Gastroesophageal sphincter (tissue), 4 donors: ENCODE measurements around the gene CLDN17. TPM values are rescaled to one million over a fixed set of nuclear protein-coding genes. Genes with fewer than 3 reads are reported as not detected.

Experiments
- ATAC-seq: fragments of 150-250 bp; one replicate; pipeline ENCODE4 v1.9.1; 2016; ENCODE audit warnings: mild to moderate bottlenecking, moderate library complexity
- H3K27ac ChIP-seq, 4 donors: fragments of 200-600 bp; sonication (generic) in 3 of 4; 1 replicate in 3 of 4; 2 replicates in 1 of 4; pipeline ENCODE4 v1.5.1; 2016 to 2019
- H3K27me3 ChIP-seq: fragments of 200-600 bp; sonication (generic); one replicate; pipeline ENCODE4 v1.5.1; 2019
- H3K36me3 ChIP-seq, 2 donors: fragments of 200-600 bp; sonication (generic); one replicate each; pipeline ENCODE4 v1.5.1; 2019; ENCODE audit warnings: control low read depth in 1 of 2
- H3K4me1 ChIP-seq, 3 donors: fragments of 200-600 bp; sonication (generic); 1 replicate in 2 of 3; 2 replicates in 1 of 3; pipeline ENCODE4 v1.5.1; 2016 to 2019; ENCODE audit warnings: control low read depth in 2 of 3
- H3K4me3 ChIP-seq, 2 donors: fragments of 200-600 bp; sonication (generic); one replicate each; pipeline ENCODE4 v1.5.1; 2019; ENCODE audit warnings: mild to moderate bottlenecking in 1 of 2, moderate library complexity in 1 of 2
- H3K9me3 ChIP-seq, 3 donors: fragments of 200-600 bp; sonication (generic); one replicate each; pipeline ENCODE4 v1.5.1; 2017 to 2019; ENCODE audit warnings: control low read depth in 2 of 3
- CTCF ChIP-seq, 4 experiments: fragments of 200-600 bp in 2 of 4; fragments of 450-650 bp in 2 of 4; sonication (generic) in 1 of 4; IDR thresholded peaks; one replicate each; pipeline ENCODE4 v1.5.1; 2017 to 2019; ENCODE audit warnings: antibody characterized with exemption in 4 of 4, mild to moderate bottlenecking in 2 of 4, moderate library complexity in 2 of 4
- EP300 ChIP-seq: sonication (generic); formaldehyde crosslinking; IDR thresholded peaks from one replicate; pipeline ENCODE4 v1.6.1; 2017; ENCODE audit warnings: antibody characterized with exemption, mild to moderate bottlenecking
- POLR2A ChIP-seq, 2 donors: fragments of 450-650 bp; IDR thresholded peaks; one replicate each; pipeline ENCODE4 v1.6.1; 2017; ENCODE audit warnings: antibody characterized with exemption in 2 of 2, mild to moderate bottlenecking in 2 of 2, moderate library complexity in 1 of 2
- POLR2AphosphoS5 ChIP-seq: sonication (generic); formaldehyde crosslinking; IDR thresholded peaks from one replicate; pipeline ENCODE4 v1.6.1; 2017; ENCODE audit warnings: antibody characterized with exemption
- WGBS, 2 donors: methylation state at CpG; one replicate each; pipeline ENCODE4 v1.1.5; 2018; ENCODE audit warnings: low coverage in 1 of 2; 5-methylcytosine and 5-hydroxymethylcytosine counted together
- total RNA-seq, 4 donors: library from RNA; depleted of rRNA; stranded (reverse); fragments of >200 nt; gene quantifications; one replicate each; pipeline ENCODE4 v1.1.0, GENCODE V29; 2016

CLDN17 gene
- total RNA-seq, 4 donors from 2014 or later = not detected

DNA sequence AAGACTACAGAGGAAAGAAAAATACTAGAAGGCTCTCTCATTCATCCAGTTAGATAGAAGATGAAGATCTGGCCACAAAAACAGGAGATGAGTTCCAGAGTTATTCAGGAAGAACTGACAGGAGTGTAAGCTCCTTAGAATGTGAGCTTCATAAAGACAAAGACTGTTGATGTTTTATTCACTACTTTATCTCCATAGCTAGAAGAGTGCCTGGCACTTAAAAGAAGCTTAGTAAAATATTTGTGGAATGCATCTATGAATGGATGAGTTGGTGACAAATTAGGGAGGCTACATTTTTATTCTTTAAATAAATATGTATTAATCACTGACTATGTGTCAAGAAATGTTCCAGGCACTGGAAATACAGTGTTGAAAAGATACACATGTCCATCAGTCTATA lies 13.8 kb downstream of the CLDN17 start:
- no peaks in the 10 kb centered on the region for H3K27me3 ChIP-seq
- H3K36me3 ChIP-seq = no peaks in the 10 kb centered on the region
- ATAC-seq = no peak
- no peaks in the 10 kb centered on the region for H3K4me1 ChIP-seq
- H3K27ac ChIP-seq = no peak overlapping the region
- H3K9me3 ChIP-seq = no peaks in the 10 kb centered on the region
- H3K4me3 ChIP-seq = no peak overlapping the region
- no peak for TF ChIP-seq EP300
- TF ChIP-seq CTCF (IDR thresholded peaks at IDR 0.05) = no peak
- TF ChIP-seq POLR2A (IDR thresholded peaks at IDR 0.05) = no peak
- TF ChIP-seq POLR2AphosphoS5 = no peak

GRCh38 chr21:30148906-30149305 lies 17.7 kb downstream of the CLDN17 start:
- no peaks in the 10 kb centered on the region for H3K4me1 ChIP-seq
- H3K4me3 ChIP-seq = no peak overlapping the region
- H3K27ac ChIP-seq = no peak overlapping the region
- 38 to 68% methylated on average over 1 of the region's 1 CpG for WGBS, 2 donors
- H3K27me3 ChIP-seq = no peaks in the 10 kb centered on the region
- no peaks in the 10 kb centered on the region for H3K36me3 ChIP-seq
- no peaks in the 10 kb centered on the region for H3K9me3 ChIP-seq
- no peak for ATAC-seq
- TF ChIP-seq EP300 (no peak), POLR2AphosphoS5 (no peak), CTCF (IDR thresholded peaks at IDR 0.05) (no peak), POLR2A (IDR thresholded peaks at IDR 0.05) (no peak)

GRCh38 chr21:30146558-30147282 lies 19.9 kb downstream of the CLDN17 start:
- 62 to 68% methylated on average over 16 of the region's 16 CpGs for WGBS, 2 donors
- Histone ChIP-seq H3K27me3 (no peaks in the 10 kb centered on the region), H3K4me1 (no peaks in the 10 kb centered on the region), H3K27ac (no peak overlapping the region), H3K4me3 (no peak overlapping the region), H3K36me3 (no peaks in the 10 kb centered on the region), H3K9me3 (no peaks in the 10 kb centered on the region)
- no peak for ATAC-seq
- TF ChIP-seq EP300 = no peak
- no peak for TF ChIP-seq POLR2A (IDR thresholded peaks at IDR 0.05)
- TF ChIP-seq POLR2AphosphoS5 = no peak
- TF ChIP-seq CTCF (IDR thresholded peaks at IDR 0.05) = no peak

- Histone ChIP-seq H3K27me3 (no peaks in the 10 kb centered on the region), H3K36me3 (no peaks in the 10 kb centered on the region), H3K27ac (no peak overlapping the region), H3K4me3 (no peak overlapping the region), H3K9me3 (no peaks in the 10 kb centered on the region), H3K4me1 (no peaks in the 10 kb centered on the region)
- 77 to 87% methylated on average over 6 of the region's 6 CpGs for WGBS, 2 donors
- no peak for ATAC-seq
- TF ChIP-seq CTCF (IDR thresholded peaks at IDR 0.05) = no peak
- TF ChIP-seq POLR2A (IDR thresholded peaks at IDR 0.05) = no peak
- TF ChIP-seq EP300 = no peak
- TF ChIP-seq POLR2AphosphoS5 = no peak
These were observed 28.1 kb downstream of the CLDN17 start for GRCh38 chr21:30138483-30138882.

DNA sequence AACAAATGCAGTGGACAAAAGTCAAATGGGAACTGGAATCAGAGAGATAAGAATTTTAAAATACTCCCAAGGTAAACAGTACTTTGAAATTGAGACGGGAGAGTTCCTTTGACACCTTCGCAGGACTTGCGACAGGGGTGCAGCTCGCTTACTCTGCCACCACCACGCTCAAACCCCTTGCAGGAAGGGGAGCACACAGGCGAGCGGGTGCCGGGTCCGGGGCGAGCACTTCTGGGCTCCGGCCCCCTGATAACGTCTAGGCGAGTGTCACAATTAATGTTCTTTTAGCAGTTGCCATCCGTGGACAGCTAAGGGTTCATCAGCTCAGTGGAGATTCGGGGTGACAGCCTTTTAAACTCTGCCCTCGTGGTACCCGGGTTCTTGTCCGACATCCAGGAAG lies 37.4 kb downstream of the CLDN17 start:
- WGBS, 2 donors = 91 to 92% methylated on average over 8 to 12 of the region's 18 CpGs
- no peak for ATAC-seq
- Histone ChIP-seq H3K27me3 (no peaks in the 10 kb centered on the region), H3K36me3 (no peaks in the 10 kb centered on the region), H3K4me3 (no peak overlapping the region), H3K9me3 (no peaks in the 10 kb centered on the region), H3K4me1 (no peaks in the 10 kb centered on the region), H3K27ac (no peak overlapping the region)
- TF ChIP-seq CTCF (IDR thresholded peaks at IDR 0.05) (no peak), POLR2AphosphoS5 (no peak), EP300 (no peak), POLR2A (IDR thresholded peaks at IDR 0.05) (no peak)
